Activated CD4-positive, alpha-beta T cell treated with anti-CD3 and anti-CD28 coated beads, Interleukin-2, Interleukin-4, amounts not matched to agents 100 ng/mL and 50 ng/mL, durations not matched to agents 16 hours and 8 hours (primary cell): Measurements from ENCODE around the gene TBC1D16.
A peak's percentile ranks its signal among the peaks of the same experiment; 100 is the strongest.
"Not testable (repeated sequence)": the region's sequence is repeated elsewhere in the genome, so short reads cannot be mapped to it uniquely, and the experiment has no call there.

Experiments
- DNase-seq: peaks from one replicate; pipeline ENCODE4 v3.0.0-alpha.2; 2020; ENCODE audit warnings: low spot score

Gene TBC1D16

DNA sequence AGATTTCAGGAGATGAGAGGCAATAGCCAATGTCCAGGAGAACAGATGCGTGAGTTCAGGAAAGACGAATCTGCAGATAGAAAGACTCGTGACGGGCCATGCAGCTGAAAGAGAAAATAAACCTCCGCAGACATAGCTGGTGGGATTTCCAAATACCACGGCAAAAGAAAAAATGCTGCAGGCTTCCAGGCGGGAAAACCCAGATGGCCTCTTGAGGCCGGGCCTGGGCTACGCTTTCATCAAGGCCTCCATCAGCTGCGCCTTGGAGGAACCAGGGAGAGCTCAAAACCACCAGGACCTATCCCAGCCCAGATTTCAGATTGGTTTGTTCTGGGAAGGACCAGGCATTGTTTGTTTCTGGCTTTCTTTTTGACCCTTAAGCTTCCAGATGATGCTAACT, 17.4 kb upstream of the TBC1D16 start:
- DNase-seq: no peak

GRCh38 chr17:80051681-80052080, 16.0 kb upstream of the TBC1D16 start:
- DNase-seq: no peak

DNA sequence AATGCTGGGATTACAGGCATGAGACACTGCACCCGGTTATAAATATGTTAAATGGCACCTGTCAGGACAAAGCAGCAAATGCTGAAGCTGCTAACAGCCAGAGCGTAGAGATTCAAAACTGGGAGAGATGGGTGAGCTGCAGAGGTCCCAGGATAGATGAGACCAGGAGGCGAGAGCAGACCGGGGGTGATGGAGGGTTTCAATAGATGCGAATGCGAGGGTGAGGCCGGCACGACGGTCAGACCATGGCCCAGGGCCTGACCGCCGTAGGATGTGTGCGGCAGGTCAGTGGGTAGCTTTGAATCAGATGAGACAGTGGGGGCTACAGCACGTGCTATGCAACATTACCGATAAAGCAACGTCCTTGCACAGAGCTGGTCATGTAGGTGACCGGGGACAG, 15.0 kb upstream of the TBC1D16 start:
- no peak for DNase-seq

GRCh38 chr17:80049986-80050385, 14.3 kb upstream of the TBC1D16 start:
- no peak for DNase-seq

DNA sequence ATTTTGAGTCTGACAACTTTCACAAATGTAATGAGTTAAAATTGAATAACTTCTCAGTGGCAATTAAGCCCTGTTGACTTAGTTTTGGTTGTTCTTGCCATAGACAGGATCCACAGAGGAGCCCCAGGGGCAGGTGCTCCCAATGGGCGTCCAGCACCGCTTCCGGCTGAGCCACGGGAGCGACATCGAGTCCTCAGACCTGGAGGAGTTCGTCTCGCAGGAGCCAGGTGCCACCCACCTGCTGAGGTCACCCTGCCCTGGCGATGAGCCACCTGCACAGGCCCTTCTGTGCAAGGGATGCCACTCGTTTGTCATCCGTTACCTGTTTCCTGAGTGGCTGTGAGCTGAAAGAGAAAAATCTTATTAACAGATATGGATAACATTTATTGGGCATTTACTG, 11.5 kb upstream of the TBC1D16 start:
- DNase-seq: no peak

- not testable (repeated sequence) for DNase-seq
Measured at GRCh38 chr17:80046709-80047108, 11.0 kb upstream of the TBC1D16 start.

GRCh38 chr17:80045703-80046102, 10.0 kb upstream of the TBC1D16 start:
- no peak for DNase-seq

- no peak for DNase-seq
Measured at GRCh38 chr17:80043963-80044362, 8.3 kb upstream of the TBC1D16 start.

DNA sequence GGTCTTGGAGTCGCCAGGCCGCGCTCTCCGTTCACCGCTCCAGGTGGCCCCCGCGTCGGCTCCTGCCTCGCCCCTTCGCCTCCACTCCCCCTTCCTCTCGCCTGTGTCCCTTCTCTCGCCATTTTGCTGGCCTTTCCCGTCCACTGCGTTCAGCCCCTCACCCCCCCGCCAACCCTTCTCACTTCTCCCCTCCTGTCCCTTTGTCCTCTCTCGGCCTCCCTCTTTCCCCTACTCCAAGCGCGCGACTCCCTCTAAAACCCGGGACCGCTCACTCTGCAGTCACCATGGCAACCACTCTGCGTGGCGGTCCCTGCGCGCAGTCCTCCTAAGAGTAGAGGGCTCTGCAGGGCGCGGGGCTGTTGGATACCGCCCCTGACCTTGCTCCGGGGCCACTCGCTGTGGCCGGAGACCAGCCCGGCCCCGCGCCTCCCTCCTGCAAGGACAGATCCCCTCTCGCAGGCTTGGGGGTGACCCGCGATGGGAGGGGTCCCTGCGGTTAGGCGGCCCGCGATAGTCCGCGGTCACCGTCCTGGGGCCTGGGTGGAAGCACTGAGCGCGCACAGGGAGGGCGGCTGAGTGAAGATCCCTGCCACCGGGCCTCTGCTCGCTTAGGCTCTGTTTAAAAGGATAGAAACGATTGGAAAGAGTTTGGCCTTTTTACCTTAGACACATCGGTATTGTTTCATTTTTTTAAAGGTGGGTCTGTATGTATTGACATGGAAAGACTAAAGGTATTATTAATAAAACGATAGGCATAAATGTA, 1.2 kb upstream of the TBC1D16 start:
- DNase-seq: no peak

DNA sequence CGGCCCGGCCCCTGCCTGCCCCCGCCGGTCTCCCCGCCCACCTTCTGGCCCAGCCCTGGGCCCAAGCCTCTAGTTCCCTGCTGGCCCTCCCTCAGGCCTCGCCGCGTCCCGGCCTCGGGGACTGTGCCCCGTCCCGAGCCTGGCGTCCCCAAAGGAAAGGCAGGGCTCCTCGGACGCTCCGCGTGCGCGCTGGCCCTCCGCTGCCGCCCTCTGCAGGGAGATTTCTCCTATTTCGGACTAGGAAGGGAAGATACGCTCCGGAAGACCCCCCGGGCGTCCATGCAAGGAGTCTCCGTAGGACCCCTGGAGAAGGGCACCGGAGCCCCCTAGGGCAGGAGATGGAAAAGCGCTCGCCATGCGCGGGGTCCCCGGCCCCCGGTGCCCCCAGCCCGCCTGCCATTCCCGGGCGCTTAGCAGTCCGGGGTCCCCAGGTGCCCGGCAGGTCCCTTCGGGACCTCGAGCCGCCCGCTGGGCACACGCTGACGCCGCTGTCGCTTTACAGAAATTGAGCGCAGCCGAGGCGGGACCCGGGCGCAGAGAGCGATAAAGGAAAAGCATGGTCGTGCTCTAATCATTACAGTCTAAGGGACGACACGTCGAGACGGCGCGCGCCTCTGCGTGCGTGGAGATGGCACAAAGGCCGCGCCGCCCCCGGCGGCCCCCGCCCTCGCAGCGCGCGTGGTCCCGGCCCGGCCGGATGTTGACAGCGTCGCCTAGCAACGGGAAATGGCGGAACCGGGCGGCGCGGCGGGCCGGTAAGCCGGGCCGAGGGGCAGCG, 454 bp upstream of the TBC1D16 start, which contains the start of gene CCDC40:
CCDC40 (plus strand) TSS at position 706 of the 778 bp plus-strand sequence; CDS start at position 727, 21 bp downstream.
- peak; percentile 64 for DNase-seq

DNA sequence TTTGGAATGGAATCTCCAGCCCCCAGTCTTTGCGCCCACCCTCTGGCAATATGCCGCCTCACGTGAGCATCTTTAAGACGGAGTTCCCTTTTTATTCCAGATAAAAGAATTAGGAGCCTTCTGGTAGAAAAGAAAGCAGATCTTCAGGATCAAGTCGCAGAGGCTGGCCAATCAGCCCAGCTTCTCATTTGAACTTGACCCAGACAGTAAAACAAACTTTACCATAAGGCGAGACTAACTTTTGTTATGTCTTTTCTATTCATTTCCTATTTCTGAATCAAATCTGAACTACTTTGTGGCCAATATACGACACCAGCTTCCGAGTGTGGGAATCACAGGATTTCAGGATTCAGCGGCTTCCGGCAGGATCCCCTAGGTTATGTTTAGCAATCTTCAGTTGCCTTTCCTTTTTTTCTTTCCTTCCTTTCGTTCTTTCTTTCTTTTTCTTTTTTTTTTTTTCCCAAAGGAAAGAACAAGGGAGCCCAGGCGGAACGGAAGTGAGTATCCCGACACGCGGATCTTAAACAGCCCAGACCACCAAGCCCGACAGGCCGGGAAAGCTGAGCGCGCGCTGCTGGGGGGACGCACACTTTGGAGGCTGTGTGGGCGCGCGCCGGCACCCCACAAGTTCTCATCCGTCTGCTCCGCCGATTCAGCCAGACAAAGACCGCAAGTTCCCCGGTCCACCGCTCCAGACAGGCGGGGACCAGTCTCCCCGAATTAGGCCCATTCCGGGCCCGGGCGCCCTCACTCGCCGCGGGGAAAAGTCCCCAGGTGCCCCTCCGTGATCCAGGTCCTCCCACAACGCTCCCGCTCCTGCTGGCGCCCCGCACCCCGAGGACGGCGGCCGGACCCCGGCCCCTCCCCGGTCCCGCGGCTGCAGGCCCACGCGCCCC, 633 bp downstream of the TBC1D16 start:
- no peak for DNase-seq

- DNase-seq: no peak
Measured at GRCh38 chr17:80033840-80034239, 1.8 kb downstream of the TBC1D16 start.

GRCh38 chr17:80032614-80033171, 3.0 kb downstream of the TBC1D16 start:
- DNase-seq: no peak

DNA sequence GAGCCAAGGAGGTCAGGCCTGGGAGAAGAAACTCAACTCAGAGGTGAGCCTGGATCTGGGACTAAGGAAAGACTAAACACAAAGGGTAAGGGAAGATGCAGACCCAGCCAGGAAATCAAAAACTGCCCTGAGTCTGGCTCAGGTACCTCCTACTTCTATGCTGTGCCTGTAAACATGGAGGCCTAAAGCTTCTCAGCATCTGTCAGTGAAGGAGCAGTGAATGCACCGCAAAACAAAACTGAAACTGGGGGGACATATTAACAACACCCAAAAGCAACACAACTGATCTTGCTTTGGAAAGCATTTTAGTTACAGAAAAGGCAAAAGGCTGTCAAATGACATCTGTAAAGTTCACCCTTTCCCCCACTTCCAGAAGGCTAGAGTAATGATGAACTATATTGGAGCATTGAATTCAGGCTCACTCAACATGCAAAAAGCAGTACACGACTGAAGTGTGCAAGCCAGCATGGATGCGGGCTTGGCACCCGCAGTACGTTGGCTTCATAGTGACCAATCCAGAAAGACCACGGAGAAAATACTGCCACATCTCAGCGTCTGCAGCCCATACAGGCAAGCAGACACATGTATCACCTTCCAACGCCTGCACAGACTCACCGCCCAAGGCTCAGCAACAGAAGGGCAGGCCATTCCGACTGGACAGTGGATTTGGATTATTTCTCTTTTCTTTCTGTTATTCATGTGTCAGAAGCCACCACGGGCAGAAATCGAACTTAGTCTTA, 3.8 kb downstream of the TBC1D16 start:
- no peak for DNase-seq

GRCh38 chr17:80030730-80031410, 4.8 kb downstream of the TBC1D16 start:
- DNase-seq: no peak

DNA sequence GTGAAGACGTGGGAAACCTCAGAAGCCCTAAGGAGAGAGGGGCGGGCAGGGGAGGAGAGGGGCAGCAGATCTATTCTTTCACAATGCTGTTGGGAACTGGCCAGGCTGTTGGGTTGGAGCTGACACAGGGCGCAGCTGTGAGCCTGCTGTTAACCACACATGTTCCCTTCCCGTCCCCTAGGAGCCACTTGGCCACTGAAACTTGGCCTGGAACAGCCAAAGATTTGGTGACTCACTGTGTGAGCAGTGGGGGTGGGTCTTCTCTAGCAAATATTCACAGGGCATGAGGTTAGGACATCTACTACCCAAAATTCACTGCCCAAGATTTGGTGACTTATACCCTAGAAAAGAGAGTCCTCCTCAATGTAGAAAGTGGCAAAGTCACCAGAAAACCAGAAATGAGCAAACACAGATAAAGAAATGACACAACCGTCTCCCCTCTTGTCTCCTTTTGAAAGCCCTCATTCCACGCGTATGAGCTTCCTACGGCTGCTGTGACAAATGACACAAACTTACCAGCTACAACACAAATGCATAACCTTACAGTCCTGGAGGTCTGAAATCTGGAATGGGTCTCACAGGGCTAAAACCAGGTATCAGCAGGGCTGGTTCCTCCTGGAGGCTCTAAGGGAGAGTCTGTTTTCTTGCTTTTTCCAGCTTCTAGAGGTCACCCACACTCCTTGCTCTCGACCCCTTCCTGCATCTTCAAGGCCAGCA, 6.3 kb downstream of the TBC1D16 start:
- DNase-seq: no peak

- no peak for DNase-seq
Measured at GRCh38 chr17:80028030-80028429, 7.6 kb downstream of the TBC1D16 start.

DNA sequence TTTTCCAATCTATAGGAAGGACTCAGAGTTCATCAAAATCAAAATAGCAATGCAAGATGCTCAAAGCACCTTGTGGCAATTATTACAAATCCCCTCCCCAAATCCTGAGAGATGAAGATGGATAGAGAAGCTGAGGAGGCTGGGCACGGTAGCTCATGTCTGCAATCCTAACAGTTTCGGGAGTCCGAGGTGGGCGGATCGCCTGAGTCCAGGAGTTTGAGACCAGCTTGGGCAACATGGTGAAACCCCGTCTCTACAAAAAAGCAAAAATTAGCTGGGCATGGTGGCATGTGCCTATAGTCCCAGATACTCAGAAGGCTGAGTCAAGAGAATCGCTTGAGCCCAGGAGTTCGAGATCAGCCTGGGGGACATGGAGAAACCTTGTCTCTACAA, 8.6 kb downstream of the TBC1D16 start:
- no peak for DNase-seq

GRCh38 chr17:80026359-80027042, 9.2 kb downstream of the TBC1D16 start:
- DNase-seq: no peak
